Kidney (tissue), 14 donors: Measurements from ENCODE around the gene MITF. TPM values are rescaled to one million over a fixed set of nuclear protein-coding genes. Genes with fewer than 3 reads are reported as not detected.

Experiments
- DNase-seq, 5 donors: peaks; one replicate each; pipeline ENCODE4 v3.0.0-alpha.2; 2013 to 2020
- FAIRE-seq: peaks from 2 replicates; lab custom pipeline; 2012; peaks lifted over from hg19 to GRCh38; lab: Jason Lieb, UNC
- H3K27ac ChIP-seq, 2 donors: one replicate each; pipeline ENCODE4 v1.7.0; 2013; ENCODE audit warnings: low read depth in 2 of 2, low read length in 2 of 2, inconsistent platforms in 1 of 2
- H3K27me3 ChIP-seq: one replicate; pipeline ENCODE4 v1.7.1; 2013; ENCODE audit warnings: low read length, inconsistent platforms; ENCODE audit not compliant: control insufficient read depth, insufficient read depth
- H3K36me3 ChIP-seq, 3 donors: one replicate each; pipeline versions ENCODE4 v1.7.0 to v1.7.1; 2013; ENCODE audit warnings: low read length in 3 of 3, control low read depth in 1 of 3, inconsistent platforms in 1 of 3; ENCODE audit not compliant: insufficient read depth in 3 of 3, control insufficient read depth in 2 of 3
- H3K4me1 ChIP-seq, 3 donors: one replicate each; pipeline versions ENCODE4 v1.7.0 to v1.7.1; 2013; ENCODE audit warnings: low read length in 3 of 3, inconsistent platforms in 1 of 3, low read depth in 1 of 3; ENCODE audit not compliant: control insufficient read depth in 2 of 3, insufficient read depth in 2 of 3
- H3K4me3 ChIP-seq, 3 donors: one replicate each; pipeline versions ENCODE4 v1.7.0 to v1.8.1; 2013; ENCODE audit warnings: low read length in 3 of 3, control low read depth in 1 of 3, inconsistent platforms in 1 of 3
- H3K9ac ChIP-seq, 3 donors: one replicate each; pipeline versions ENCODE4 v1.7.0 to v1.7.1; 2013; ENCODE audit warnings: low read length in 3 of 3, control low read depth in 1 of 3, inconsistent platforms in 1 of 3
- H3K9me3 ChIP-seq, 3 donors: one replicate each; pipeline versions ENCODE4 v1.7.0 to v1.7.1; 2013; ENCODE audit warnings: low read length in 3 of 3, control low read depth in 1 of 3, inconsistent platforms in 1 of 3; ENCODE audit not compliant: control insufficient read depth in 2 of 3, insufficient read depth in 1 of 3
- intact Hi-C: fragments of 100-400 bp; cut with DNase I; formaldehyde crosslinking; loops from one replicate; pipeline ENCODE4 v1.11.1; 2022
- polyA plus RNA-seq: library from polyadenylated mRNA; stranded (reverse); fragments of 350-450 nt; fragmentation: Illumina TruSeq; extraction: RNeasy Lipid Tissue Mini Kit (QIAGEN cat#74804); gene quantifications from one replicate; pipeline ENCODE4 v1.2.3, GENCODE V29; 2014; ENCODE audit warnings: low read depth, low replicate concordance; ENCODE audit not compliant: insufficient read depth
- total RNA-seq: library from RNA; stranded (reverse); fragmentation: NEBNext Ultra II Directional; extraction: Animal tissue kit (Norgen Biotek cat#: 25700); gene quantifications from one replicate; pipeline ENCODE4 v1.2.1, GENCODE V29; 2021
- TF ChIP-seq, protein P1 (sequence below): IDR thresholded peaks from 3 replicates; pipeline ENCODE4 v1.5.1; 2012; ENCODE audit warnings: mild to moderate bottlenecking, moderate library complexity, borderline replicate concordance; ENCODE audit not compliant: insufficient read depth; ENCODE audit errors: extremely low read depth
- donor health status: control.
- donor health status: control.
- donor health status: control.
- donor health status: control.
- donor health status: control.
- donor health status: DM: yes; HTN: yes; CAD: no.
- donor health status: Normal renal cell carcinoma (clear cell type).

Gene MITF
- total and polyA plus RNA-seq, 2 donors from 2014 or later: 14.1 to 52.6 TPM

DNA sequence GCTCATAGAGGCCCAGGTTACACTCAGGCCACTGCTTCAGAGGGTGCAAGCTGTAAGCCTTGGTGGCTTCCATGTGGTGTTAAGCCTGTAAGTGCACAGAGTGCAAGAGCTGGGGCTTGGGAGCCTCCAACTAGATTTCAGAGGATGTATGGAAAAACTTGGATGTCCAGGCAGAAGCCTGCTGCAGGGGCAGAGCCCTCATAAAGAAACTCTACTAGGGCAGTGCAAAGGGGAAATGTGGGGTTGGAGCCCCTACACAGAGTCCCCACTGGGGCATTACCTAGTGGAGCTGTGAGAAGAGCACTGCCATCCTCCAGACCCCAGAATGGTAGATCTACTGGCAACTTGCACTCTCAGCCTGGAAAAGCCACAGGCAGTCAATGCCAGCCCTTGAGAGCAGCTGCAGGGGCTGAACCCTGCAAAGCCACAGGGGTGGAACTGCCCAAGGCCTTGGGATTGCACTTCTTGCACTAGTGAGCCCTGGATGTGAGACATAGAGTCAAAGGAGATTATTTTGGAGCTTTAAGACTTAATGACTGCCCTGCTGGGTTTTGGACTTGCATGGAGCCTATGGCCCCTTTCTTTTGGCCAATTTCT lies 14.0 kb downstream of the MITF start:
- DNase-seq (no peak), FAIRE-seq (no peak)
- Histone ChIP-seq H3K27ac (no peak overlapping the region), H3K4me3 (no peak overlapping the region), H3K4me1 (no peaks in the 10 kb centered on the region), H3K36me3 (no peaks in the 10 kb centered on the region), H3K9ac (no peak overlapping the region), H3K27me3 (no peaks in the 10 kb centered on the region), H3K9me3 (no peaks in the 10 kb centered on the region)
- TF ChIP-seq, protein P1, sequence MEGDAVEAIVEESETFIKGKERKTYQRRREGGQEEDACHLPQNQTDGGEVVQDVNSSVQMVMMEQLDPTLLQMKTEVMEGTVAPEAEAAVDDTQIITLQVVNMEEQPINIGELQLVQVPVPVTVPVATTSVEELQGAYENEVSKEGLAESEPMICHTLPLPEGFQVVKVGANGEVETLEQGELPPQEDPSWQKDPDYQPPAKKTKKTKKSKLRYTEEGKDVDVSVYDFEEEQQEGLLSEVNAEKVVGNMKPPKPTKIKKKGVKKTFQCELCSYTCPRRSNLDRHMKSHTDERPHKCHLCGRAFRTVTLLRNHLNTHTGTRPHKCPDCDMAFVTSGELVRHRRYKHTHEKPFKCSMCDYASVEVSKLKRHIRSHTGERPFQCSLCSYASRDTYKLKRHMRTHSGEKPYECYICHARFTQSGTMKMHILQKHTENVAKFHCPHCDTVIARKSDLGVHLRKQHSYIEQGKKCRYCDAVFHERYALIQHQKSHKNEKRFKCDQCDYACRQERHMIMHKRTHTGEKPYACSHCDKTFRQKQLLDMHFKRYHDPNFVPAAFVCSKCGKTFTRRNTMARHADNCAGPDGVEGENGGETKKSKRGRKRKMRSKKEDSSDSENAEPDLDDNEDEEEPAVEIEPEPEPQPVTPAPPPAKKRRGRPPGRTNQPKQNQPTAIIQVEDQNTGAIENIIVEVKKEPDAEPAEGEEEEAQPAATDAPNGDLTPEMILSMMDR: no peak
- intact Hi-C loops: no loop called here

DNA sequence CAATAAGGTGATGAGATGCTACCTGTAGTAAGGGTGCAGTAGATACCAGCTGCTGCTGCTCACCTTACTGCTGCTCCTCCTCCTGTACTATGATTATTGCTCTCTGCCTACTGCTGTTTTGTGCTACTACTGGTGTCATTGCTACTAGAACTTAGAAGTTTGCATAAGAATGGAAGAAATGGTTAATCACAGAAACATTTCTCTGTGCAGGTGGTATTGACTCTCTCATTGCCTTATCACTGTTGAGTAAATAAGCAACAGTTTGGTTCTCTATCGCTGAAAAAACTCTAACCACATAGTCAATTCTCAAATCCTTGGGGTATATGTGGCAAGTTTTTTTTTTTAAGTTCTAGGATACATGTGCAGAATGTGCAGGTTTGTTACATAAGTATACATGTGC lies 16.5 kb downstream of the MITF start:
- no peak overlapping the region for H3K9ac ChIP-seq
- DNase-seq (no peak), FAIRE-seq (no peak)
- intact Hi-C loops: no loop called here
- no peaks in the 10 kb centered on the region for H3K36me3 ChIP-seq
- TF ChIP-seq, protein P1: no peak
- no peaks in the 10 kb centered on the region for H3K9me3 ChIP-seq
- H3K27me3 ChIP-seq: no peaks in the 10 kb centered on the region
- no peaks in the 10 kb centered on the region for H3K4me1 ChIP-seq
- H3K27ac ChIP-seq: no peak overlapping the region
- no peak overlapping the region for H3K4me3 ChIP-seq

DNA sequence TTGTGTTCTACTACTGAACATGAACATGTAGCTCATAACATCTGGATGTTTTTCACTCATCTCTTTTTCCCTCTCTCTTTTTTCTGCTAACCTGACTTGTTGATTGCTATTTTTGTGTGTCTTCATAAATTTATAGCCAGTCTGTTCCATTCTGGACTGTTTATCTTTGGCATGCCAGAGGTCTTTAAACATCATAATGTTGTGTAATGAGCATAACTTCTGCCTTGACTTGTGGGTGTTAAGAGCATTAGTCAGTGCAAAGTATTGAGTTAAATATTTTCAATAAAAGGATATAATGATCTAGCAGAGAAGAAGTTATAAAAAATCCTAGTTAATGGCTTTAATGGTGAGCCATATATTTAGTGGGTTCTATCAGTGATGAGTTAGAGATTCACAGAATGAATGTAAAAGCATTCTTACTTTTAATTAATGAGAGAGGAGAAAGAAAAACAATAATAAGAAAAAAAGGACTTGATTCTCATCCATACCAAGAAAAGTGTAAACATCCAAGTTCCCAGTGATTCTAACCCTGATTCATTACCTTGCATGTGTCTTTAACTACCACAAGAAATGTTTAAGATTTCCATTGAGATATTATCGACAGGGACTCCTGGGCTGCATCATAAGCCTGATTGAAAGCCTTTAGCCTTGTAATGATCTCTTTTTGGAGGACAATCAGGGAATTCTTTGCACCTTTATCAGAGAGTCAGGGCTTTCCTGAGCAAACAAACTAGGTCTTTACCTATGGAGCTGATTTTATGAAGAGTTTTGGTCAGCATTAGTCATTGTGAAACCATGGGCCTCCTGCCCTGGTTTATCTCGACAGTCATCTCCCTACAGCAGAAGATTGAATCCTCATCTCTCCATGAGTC lies 22.9 kb downstream of the MITF start:
- intact Hi-C loops: no loop called here
- Histone ChIP-seq H3K27ac (peak overlapping the region in 1 of 2 donors; percentile 23), H3K36me3 (no peaks in the 10 kb centered on the region), H3K9ac (no peak overlapping the region), H3K9me3 (no peaks in the 10 kb centered on the region), H3K4me3 (no peak overlapping the region), H3K4me1 (peaks cover 0 to 28% (median 21%) of the 10 kb centered on the region in 3 donors), H3K27me3 (no peaks in the 10 kb centered on the region)
- TF ChIP-seq, protein P1: no peak
- DNase-seq (no peak), FAIRE-seq (no peak)
